H1 (cell line): ENCODE results near the gene DGCR8. TPM values are rescaled to one million over a fixed set of nuclear protein-coding genes. Genes with fewer than 3 reads are reported as not detected.

Experiments used
- CTCF ChIA-PET: fragments of 300-600 bp; sonication (Branson Sonifier 250); formaldehyde crosslinking; loops from one replicate; lab custom pipeline; 2021; ENCODE audit not compliant: partially characterized antibody; lab: Charles Lee
- POLR2A ChIA-PET: fragments of 300-600 bp; sonication (Branson Sonifier 250); formaldehyde crosslinking; loops from one replicate; lab custom pipeline; 2021; ENCODE audit warnings: inconsistent platforms; ENCODE audit not compliant: partially characterized antibody; lab: Charles Lee
- DNase-seq, 2 experiments: peaks; one replicate each; pipeline versions ENCODE4 v3.0.0 to v3.0.0-alpha.2; 2010 to 2022; ENCODE audit warnings: low spot score in 2 of 2, low read depth in 1 of 2, mixed read lengths in 1 of 2
- FAIRE-seq: peaks from 2 replicates; lab custom pipeline; 2011; peaks lifted over from hg19 to GRCh38; lab: Jason Lieb, UNC
- H2AFZ ChIP-seq: 2 replicates; pipeline ENCODE4 v1.8.1; 2012; ENCODE audit warnings: low read length, inconsistent platforms
- H2AK5ac ChIP-seq: 2 replicates; pipeline ENCODE4 v1.6.1; 2013; ENCODE audit warnings: low read depth, low read length
- H2BK120ac ChIP-seq: replicated peaks from 2 replicates; pipeline ENCODE3; 2013; ENCODE audit warnings: low read depth, low read length, inconsistent platforms
- H2BK12ac ChIP-seq: 2 replicates; pipeline ENCODE4 v1.6.1; 2013; ENCODE audit warnings: low read depth, low read length
- H2BK15ac ChIP-seq: 2 replicates; pipeline ENCODE4 v1.6.1; 2013; ENCODE audit warnings: low read length
- H2BK20ac ChIP-seq: 2 replicates; pipeline ENCODE4 v1.6.1; 2013; ENCODE audit warnings: low read length
- H2BK5ac ChIP-seq: 2 replicates; pipeline ENCODE4 v1.6.1; 2013; ENCODE audit warnings: low read depth, low read length
- H3K14ac ChIP-seq: 2 replicates; pipeline ENCODE4 v1.6.1; 2013; ENCODE audit warnings: inconsistent platforms; ENCODE audit not compliant: insufficient read length
- H3K18ac ChIP-seq: 2 replicates; pipeline ENCODE4 v1.6.1; 2013; ENCODE audit warnings: low read length; ENCODE audit errors: extremely low read depth
- H3K23ac ChIP-seq: 2 replicates; pipeline ENCODE4 v1.6.1; 2013; ENCODE audit warnings: inconsistent platforms; ENCODE audit not compliant: insufficient read length
- H3K23me2 ChIP-seq: 2 replicates; pipeline ENCODE4 v1.6.1; 2013; ENCODE audit warnings: low read depth, low read length
- H3K27ac ChIP-seq: 2 replicates; pipeline ENCODE4 v1.6.1; 2011; ENCODE audit warnings: low read depth, low read length, inconsistent platforms
- H3K27me3 ChIP-seq, 4 experiments: replicated peaks in 1 of 4; 1 replicate in 1 of 4; 2 replicates in 3 of 4; pipeline versions ENCODE4 v1.6.1 to v1.8.1; 2011 to 2013; ENCODE audit warnings: low read length in 3 of 4, mild to moderate bottlenecking in 3 of 4, inconsistent platforms in 2 of 4, mixed read lengths in 2 of 4, moderate library complexity in 1 of 4; ENCODE audit not compliant: control insufficient read depth in 3 of 4, insufficient read depth in 3 of 4; ENCODE audit errors: extremely low read depth in 1 of 4
- H3K36me3 ChIP-seq, 4 experiments: 2 replicates each; pipeline versions ENCODE4 v1.6.1 to v1.8.1; 2011 to 2013; ENCODE audit warnings: mild to moderate bottlenecking in 4 of 4, low read length in 3 of 4, moderate library complexity in 2 of 4, control low read depth in 1 of 4, inconsistent platforms in 1 of 4; ENCODE audit not compliant: insufficient read depth in 4 of 4, control insufficient read depth in 2 of 4
- H3K4ac ChIP-seq: replicated peaks from 2 replicates; pipeline ENCODE3; 2013; ENCODE audit warnings: low read length, low read depth, mixed read lengths, inconsistent platforms; ENCODE audit not compliant: insufficient read length
- H3K4me1 ChIP-seq, 4 experiments: replicated peaks in 1 of 4; 1 replicate in 1 of 4; 2 replicates in 3 of 4; pipeline versions ENCODE4 v1.6.1 to v1.8.1; 2011 to 2013; ENCODE audit warnings: low read length in 3 of 4, inconsistent platforms in 2 of 4, mixed read lengths in 1 of 4; ENCODE audit not compliant: insufficient read depth in 4 of 4, control insufficient read depth in 3 of 4
- H3K4me2 ChIP-seq, 2 experiments: 2 replicates each; pipeline versions ENCODE4 v1.6.1 to v1.8.1; 2011 to 2013; ENCODE audit warnings: low read depth in 2 of 2, low read length in 2 of 2, control low read depth in 1 of 2, inconsistent platforms in 1 of 2, mild to moderate bottlenecking in 1 of 2; ENCODE audit not compliant: insufficient read depth in 1 of 2
- H3K4me3 ChIP-seq, 4 experiments: fragments of 200-600, 300-600 bp in 1 of 4; sonication (generic), shearing (Covaris generic), sonication (Bioruptor Twin) in 1 of 4; 2 replicates each; pipeline versions ENCODE4 v1.5.1 to v1.8.1; 2011 to 2016; ENCODE audit warnings: low read length in 4 of 4, low read depth in 3 of 4, control low read depth in 2 of 4, inconsistent platforms in 2 of 4, mild to moderate bottlenecking in 2 of 4, mixed read lengths in 1 of 4, moderate library complexity in 1 of 4; ENCODE audit not compliant: insufficient read depth in 2 of 4; ENCODE audit errors: extremely low read depth in 1 of 4
- H3K56ac ChIP-seq: replicated peaks from 2 replicates; pipeline ENCODE3; 2013; ENCODE audit warnings: low read depth, mild to moderate bottlenecking, mixed read lengths, low read length, inconsistent platforms; ENCODE audit not compliant: insufficient read length
- H3K79me1 ChIP-seq: 2 replicates; pipeline ENCODE4 v1.6.1; 2013; ENCODE audit warnings: low read depth, low read length, control low read depth
- H3K79me2 ChIP-seq, 2 experiments: 2 replicates each; pipeline versions ENCODE4 v1.6.1 to v1.8.1; 2012 to 2013; ENCODE audit warnings: low read length in 2 of 2, mild to moderate bottlenecking in 2 of 2, inconsistent platforms in 1 of 2; ENCODE audit not compliant: insufficient read depth in 2 of 2, control insufficient read depth in 1 of 2
- H3K9ac ChIP-seq, 4 experiments: replicated peaks in 1 of 4; 1 replicate in 1 of 4; 2 replicates in 3 of 4; pipeline versions ENCODE4 v1.6.1 to v1.8.1; 2011 to 2013; ENCODE audit warnings: low read depth in 3 of 4, low read length in 3 of 4, control low read depth in 2 of 4, mild to moderate bottlenecking in 2 of 4, moderate library complexity in 2 of 4, inconsistent platforms in 1 of 4; ENCODE audit errors: extremely low read depth in 1 of 4
- H3K9me3 ChIP-seq, 2 experiments: 2 replicates each; pipeline versions ENCODE4 v1.6.1 to v1.8.1; 2012 to 2013; ENCODE audit warnings: mild to moderate bottlenecking in 2 of 2, moderate library complexity in 2 of 2, control low read depth in 1 of 2, inconsistent platforms in 1 of 2, low read depth in 1 of 2, low read length in 1 of 2, mixed read lengths in 1 of 2; ENCODE audit not compliant: insufficient read depth in 2 of 2
- H4K20me1 ChIP-seq, 2 experiments: replicated peaks in 1 of 2; 2 replicates each; pipeline versions ENCODE3 to v1.8.1; 2011 to 2013; ENCODE audit warnings: inconsistent platforms in 2 of 2, low read length in 2 of 2, mild to moderate bottlenecking in 1 of 2; ENCODE audit not compliant: insufficient read depth in 2 of 2, control insufficient read depth in 1 of 2
- H4K5ac ChIP-seq: 2 replicates; pipeline ENCODE4 v1.6.1; 2013; ENCODE audit warnings: low read length, low read depth, mixed read lengths, inconsistent platforms; ENCODE audit not compliant: insufficient read length
- H4K8ac ChIP-seq: 2 replicates; pipeline ENCODE4 v1.8.0; 2013; ENCODE audit warnings: mild to moderate bottlenecking, moderate library complexity, low read length, inconsistent platforms; ENCODE audit not compliant: insufficient read depth; ENCODE audit errors: extremely low read depth
- H4K91ac ChIP-seq: replicated peaks from 2 replicates; pipeline ENCODE3; 2013; ENCODE audit warnings: low read length, mixed read lengths, inconsistent platforms; ENCODE audit not compliant: insufficient read length
- JUND ChIP-seq: IDR thresholded peaks from 2 replicates; pipeline ENCODE4 v1.6.1; 2011; ENCODE audit warnings: mild to moderate bottlenecking, improper control_type of control experiment, low read length
- RBBP5 ChIP-seq: IDR thresholded peaks from 2 replicates; pipeline ENCODE4 v1.7.1; 2012; ENCODE audit warnings: low read depth, mild to moderate bottlenecking, inconsistent platforms, low read length, moderate library complexity, borderline replicate concordance
- RFX5 ChIP-seq: IDR thresholded peaks from 2 replicates; pipeline ENCODE4 v1.6.1; 2011; ENCODE audit warnings: low read depth, low read length, improper control_type of control experiment, borderline replicate concordance
- SP4 ChIP-seq: IDR thresholded peaks from 2 replicates; pipeline ENCODE4 v1.6.1; 2012; ENCODE audit warnings: low read length, inconsistent platforms
- TAF1 ChIP-seq: IDR thresholded peaks from 2 replicates; pipeline ENCODE4 v1.6.1; 2011; ENCODE audit warnings: mild to moderate bottlenecking, low read depth, low read length
- ZNF274 ChIP-seq: IDR thresholded peaks from 2 replicates; pipeline ENCODE4 v1.7.0; 2012; ENCODE audit warnings: low read length, borderline replicate concordance; ENCODE audit errors: extremely low read depth
- WGBS, 2 experiments: shearing (Covaris generic) in 1 of 2; methylation state at CpG; one replicate each; pipeline versions ENCODE4 v1.1.6 to v1.1.7; 2013 to 2015; ENCODE audit warnings: low lambda C conversion rate in 2 of 2, mixed read lengths in 2 of 2, inconsistent platforms in 1 of 2, low coverage in 1 of 2, missing lambda C conversion rate in 1 of 2; ENCODE audit not compliant: insufficient replicate concordance in 2 of 2, insufficient coverage in 1 of 2, insufficient read length in 1 of 2; ENCODE audit errors: extremely low coverage in 1 of 2, missing lambda C conversion rate in 1 of 2; 5-methylcytosine and 5-hydroxymethylcytosine counted together
- polyA plus RNA-seq, 7 experiments: library from polyadenylated mRNA; depleted of rRNA in 3 of 7; stranded (reverse) in 5 of 7; unstranded in 2 of 7; fragments of >200 nt in 5 of 7; fragments of 200-250 nt in 2 of 7; gene quantifications; 1 replicate in 5 of 7; 2 replicates in 1 of 7; 4 replicates in 1 of 7; pipeline versions ENCODE4 v1.2.1 to v1.2.3, GENCODE V29; 2011 to 2013; ENCODE audit warnings: missing spikeins in 2 of 7, mixed read lengths in 2 of 7
- total RNA-seq: library from RNA; stranded (reverse); fragmentation: NEBNext Ultra II Directional; extraction: Animal tissue kit (Norgen Biotek cat#: 25700); gene quantifications from 2 replicates; pipeline ENCODE4 v1.2.1, GENCODE V29; 2021

DGCR8 gene
- total and polyA plus RNA-seq, 2 of the 8 experiments (the other 6 are each of a cell fraction or from before 2014, with no cell fraction given): 23.7 to 43.7 TPM

GRCh38 chr22:20109411-20110358, 29.6 kb downstream of the DGCR8 start:
- Histone ChIP-seq H3K4me1 (no peaks in the 10 kb centered on the region), H3K79me1 (peaks cover 8% of the 10 kb centered on the region), H2BK5ac (no peak overlapping the region), H2BK15ac (no peak overlapping the region), H3K27ac (no peak overlapping the region), H2BK12ac (no peak overlapping the region), H4K8ac (no peak overlapping the region), H2AK5ac (no peak overlapping the region), H3K56ac (no peak overlapping the region), H3K14ac (no peak overlapping the region), H3K4ac (no peak overlapping the region), H3K9me3 (no peaks in the 10 kb centered on the region), H3K79me2 (no peaks in the 10 kb centered on the region; a peak in 1 of 4 replicates), H2BK20ac (no peak overlapping the region), H2BK120ac (no peak overlapping the region), H3K18ac (no peak overlapping the region), H3K23ac (no peak overlapping the region), H4K20me1 (peaks cover 17 to 44% of the 10 kb centered on the region in 2 experiments), H3K4me3 (no peak overlapping the region), H3K36me3 (peaks cover 55 to 73% (median 63%) of the 10 kb centered on the region in 4 experiments), H3K4me2 (no peak overlapping the region), H3K27me3 (no peaks in the 10 kb centered on the region), H2AFZ (no peak overlapping the region), H3K9ac (no peak overlapping the region), H3K23me2 (no peaks in the 10 kb centered on the region), H4K5ac (no peak overlapping the region), H4K91ac (no peak overlapping the region)
- FAIRE-seq (no peak), DNase-seq (no peak)
- 95% methylated on average over 17 of the region's 23 CpGs; no CpG with 5 or more reads in 1 of the 2 experiments for WGBS, 2 experiments
- POLR2A ChIA-PET: interaction anchor here (0.6 to 29.4 kb wide), 8 partner anchors 2 to 298 kb away, joined by 4 to 598 read pairs (median 25); partner anchors contain the start of genes RANBP1 and TRMT2A
- CTCF ChIA-PET: interaction anchor here (0.8 to 3.2 kb wide), 7 partner anchors 9 to 147 kb away, joined by 4 to 23 read pairs (median 7); no protein-coding TSS in a partner anchor
- TF ChIP-seq RFX5 (no peak), RBBP5 (no peak), ZNF274 (no peak), JUND (no peak), TAF1 (no peak), SP4 (no peak)
